Fibroblast of pulmonary artery (primary cell): ENCODE data around the gene SLC33A1.
"Not testable (repeated sequence)": the region's sequence is repeated elsewhere in the genome, so short reads cannot be mapped to it uniquely, and the experiment has no call there.

Source experiments
- DNase-seq: peaks from one replicate; pipeline ENCODE4 v3.0.0-alpha.2; 2010; ENCODE audit warnings: low read depth
- H3K4me3 ChIP-seq: replicated peaks from 2 replicates; pipeline ENCODE4 v1.5.1; 2011; ENCODE audit warnings: low read depth, mild to moderate bottlenecking, control low read depth, low read length, moderate library complexity
- CTCF ChIP-seq: IDR thresholded peaks from 2 replicates; pipeline ENCODE4 v1.5.1; 2011; ENCODE audit warnings: mild to moderate bottlenecking, control low read depth, low read length, inconsistent platforms; ENCODE audit errors: missing control alignments

Gene SLC33A1

DNA sequence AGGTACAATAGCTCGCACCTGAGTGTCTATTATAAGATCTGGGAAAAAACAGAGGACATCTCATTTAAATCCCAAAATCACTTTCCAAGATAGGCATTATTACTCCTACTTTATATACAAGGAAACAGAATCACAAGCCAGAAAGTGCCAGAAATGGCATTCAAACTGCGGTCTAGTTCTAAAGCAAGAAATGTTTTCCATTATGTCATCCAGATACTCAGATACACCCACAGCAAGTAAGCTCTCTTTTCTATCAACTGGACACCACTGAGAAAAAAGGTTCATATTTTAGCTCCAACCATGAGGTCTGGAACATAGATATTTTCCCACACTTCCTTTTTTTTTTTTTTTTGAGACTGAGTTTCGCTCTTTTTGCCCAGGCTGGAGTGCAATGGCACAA is 8.1 kb downstream of the SLC33A1 start:
- DNase-seq, result peak; percentile 46
- no peak for TF ChIP-seq CTCF
- no peak overlapping the region for H3K4me3 ChIP-seq

DNA sequence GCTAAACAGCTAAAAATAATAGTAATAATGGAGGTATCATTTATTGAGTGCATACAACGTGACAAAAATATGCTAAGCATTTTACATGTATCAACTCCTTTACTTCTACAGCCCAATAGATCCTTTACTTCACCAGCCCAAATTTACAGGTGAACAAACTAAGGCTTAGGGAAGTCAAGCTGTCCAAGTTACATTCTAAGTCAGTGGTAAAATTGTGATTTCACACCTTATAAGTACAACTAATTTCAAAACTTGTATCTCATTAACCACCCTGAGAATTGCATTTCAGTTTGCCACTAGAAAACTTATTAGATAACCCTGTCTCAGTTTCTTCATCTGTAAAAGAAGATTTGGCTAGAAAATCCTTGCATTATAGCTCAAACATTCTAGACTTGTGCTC is 10.7 kb downstream of the SLC33A1 start:
- DNase-seq, result no peak
- H3K4me3 ChIP-seq, result no peak overlapping the region
- no peak for TF ChIP-seq CTCF

DNA sequence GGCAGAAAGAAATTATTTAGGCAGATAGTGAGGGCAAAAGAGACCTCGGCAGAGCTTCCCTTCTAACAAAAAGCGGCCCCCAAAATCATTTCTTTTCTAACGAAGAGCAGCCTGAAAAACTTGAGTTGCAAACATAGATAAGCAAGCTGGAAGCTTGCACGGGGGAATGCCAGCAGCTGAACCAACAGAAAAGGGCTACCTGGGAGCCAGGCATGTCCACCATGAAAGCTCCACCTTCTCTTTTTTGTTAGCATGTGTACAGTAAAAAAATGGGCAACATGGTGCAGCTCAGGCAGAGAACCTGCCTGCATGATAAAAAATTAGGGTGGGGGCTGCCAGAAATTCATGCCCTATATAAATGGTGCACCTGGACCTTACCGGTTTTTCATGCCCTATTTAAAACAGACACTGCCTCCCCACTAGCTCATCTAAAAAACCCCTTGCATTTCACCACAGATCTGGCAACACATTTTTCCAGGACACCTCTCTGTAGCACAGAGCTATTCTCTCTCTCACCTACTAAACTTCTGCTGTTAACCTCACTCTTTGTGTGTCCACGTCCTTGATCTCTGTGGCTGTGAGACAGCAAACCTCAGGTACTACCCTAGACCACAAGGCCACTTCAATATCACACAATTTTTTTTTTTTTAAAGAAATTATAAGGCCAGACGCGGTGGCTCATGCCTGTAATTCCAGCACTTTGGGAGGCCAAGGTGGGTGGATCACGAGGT is 18.7 kb downstream of the SLC33A1 start:
- TF ChIP-seq CTCF, result no peak
- no peak for DNase-seq
- H3K4me3 ChIP-seq, result no peak overlapping the region

- H3K4me3 ChIP-seq, DNase-seq: not testable (repeated sequence)
These were observed 25.6 kb downstream of the SLC33A1 start for GRCh38 chr3:155828490-155829098.

DNA sequence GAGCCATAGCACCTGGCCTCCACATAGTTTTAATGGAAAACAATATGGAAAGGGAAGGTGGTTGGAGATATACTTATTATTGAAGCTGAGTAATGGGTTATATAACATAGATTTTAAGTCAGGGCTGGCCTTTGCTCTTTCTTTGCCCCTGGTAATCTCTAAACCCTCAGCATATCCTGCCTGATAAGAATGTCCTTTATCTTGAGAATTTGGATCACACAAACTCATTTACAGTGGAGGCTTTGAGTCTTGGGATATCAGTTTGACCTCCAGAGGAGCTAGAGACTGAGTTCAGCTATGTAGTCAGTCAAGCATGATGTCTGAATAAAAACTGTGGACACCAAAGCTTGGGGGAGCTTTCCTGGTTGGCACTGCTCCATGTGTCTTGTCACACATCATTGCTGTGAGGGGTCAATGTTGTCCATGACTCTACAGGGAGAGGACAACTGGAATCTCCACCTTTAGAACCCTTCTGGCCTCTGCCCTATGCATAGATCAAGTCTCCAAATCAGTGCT is 39.1 kb downstream of the SLC33A1 start:
- TF ChIP-seq CTCF, result no peak
- H3K4me3 ChIP-seq, result no peak overlapping the region
- DNase-seq, result no peak

DNA sequence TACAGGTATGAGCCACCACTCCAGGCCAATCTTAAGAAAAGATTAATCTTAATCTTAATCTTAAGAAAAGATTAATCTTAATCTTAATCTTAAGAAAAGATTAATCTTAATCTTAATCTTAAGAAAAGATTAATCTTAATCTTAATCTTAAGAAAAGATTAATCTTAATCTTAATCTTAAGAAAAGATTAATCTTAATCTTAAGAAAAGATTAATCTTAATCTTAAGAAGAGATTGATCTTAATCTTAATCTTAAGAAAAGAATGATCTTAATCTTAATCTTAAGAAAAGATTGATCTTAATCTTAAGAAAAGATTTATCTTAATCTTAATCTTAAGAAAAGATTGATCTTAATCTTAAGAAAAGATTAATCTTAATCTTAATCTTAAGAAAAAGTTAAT is 41.0 kb downstream of the SLC33A1 start:
- H3K4me3 ChIP-seq, DNase-seq: not testable (repeated sequence)

GRCh38 chr3:155809181-155809580 is 45.0 kb downstream of the SLC33A1 start:
- peak; percentile 38 for DNase-seq
- no peak for TF ChIP-seq CTCF

DNA sequence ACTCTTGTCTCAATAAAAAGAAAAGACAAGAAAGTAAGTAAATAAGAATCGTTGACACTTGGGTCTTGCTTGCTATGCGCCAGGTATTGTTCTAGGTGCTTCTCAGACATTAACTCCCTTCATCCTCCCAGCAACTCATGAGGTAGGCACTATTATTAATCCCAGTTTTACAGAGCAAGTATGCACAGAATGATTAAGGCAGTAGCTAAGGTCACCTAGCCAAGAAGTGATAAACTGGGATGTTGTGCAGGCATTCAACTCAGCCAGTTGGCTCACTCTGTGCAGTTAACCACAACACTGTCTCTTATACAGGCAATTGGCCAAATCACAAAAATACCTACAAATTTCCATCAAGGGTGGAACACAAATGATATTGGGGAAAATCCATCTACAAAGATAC is 46.4 kb downstream of the SLC33A1 start:
- TF ChIP-seq CTCF, result no peak
- peak; percentile 14 for DNase-seq
- no peak overlapping the region for H3K4me3 ChIP-seq

More at GRCh38 chr3:155809181-155809580, 45.0 kb downstream of the SLC33A1 start:
- H3K4me3 ChIP-seq, result no peak overlapping the region
